ENCODE results near the gene ENO3. TPM values are rescaled to one million over a fixed set of nuclear protein-coding genes. Genes with fewer than 3 reads are reported as not detected.

The ENO3 gene
- total RNA-seq, 1 experiment from 2014 or later = 29.0 TPM

DNA sequence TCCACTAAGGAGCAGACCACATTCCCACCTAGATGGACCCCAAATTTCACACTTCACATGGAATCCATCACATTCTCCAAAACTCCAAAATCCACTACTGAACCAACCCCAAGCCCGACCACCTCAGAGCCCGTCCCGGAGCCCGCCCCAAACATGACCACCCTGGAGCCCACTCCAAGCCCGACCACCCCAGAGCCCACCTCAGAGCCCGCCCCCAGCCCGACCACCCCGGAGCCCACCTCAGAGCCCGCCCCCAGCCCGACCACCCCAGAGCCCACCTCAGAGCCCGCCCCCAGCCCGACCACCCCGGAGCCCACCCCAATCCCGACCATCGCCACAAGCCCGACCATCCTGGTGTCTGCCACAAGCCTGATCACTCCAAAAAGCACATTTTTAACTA is 17.3 kb upstream of the ENO3 start:
- H3K27ac ChIP-seq = no peak overlapping the region
- H3F3A ChIP-seq (ENCODE audit: insufficient read depth, low read depth) = peaks cover 17% of the 10 kb centered on the region
- peaks cover 5% of the 10 kb centered on the region; the same call in 1 of the 2 replicates for H3K36me3 ChIP-seq (ENCODE audit: low read depth)
- no peak overlapping the region for H2AFZ ChIP-seq
- no TSS peak for BruUV-seq (replicated peaks)
- H3K27me3 ChIP-seq (ENCODE audit: insufficient read depth, low read depth) = no peaks in the 10 kb centered on the region
- H3K4me2 ChIP-seq = peak overlapping the region; percentile 28; the same call in 1 of the 2 replicates
- no peak for DNase-seq
- POLR2A ChIA-PET (ENCODE audit: unreplicated experiment) = interaction anchor here (0.6 to 0.7 kb wide), 2 partner anchors 89 to 441 kb away, joined by 3 to 5 read pairs; no protein-coding TSS in a partner anchor
- CTCF ChIA-PET = interaction anchor here (0.7 to 0.9 kb wide), 2 partner anchors 24 to 31 kb away, joined by 4 read pairs; partner anchors contain the start of gene CHRNE
- H3K9me2 ChIP-seq (ENCODE audit: insufficient read depth) = no peaks in the 10 kb centered on the region
- peaks cover 10% of the 10 kb centered on the region for H3K79me2 ChIP-seq (ENCODE audit: low read depth)
- H3K4me1 ChIP-seq (replicated peaks; ENCODE audit: insufficient read depth) = peaks cover 16% of the 10 kb centered on the region
- H3K9me3 ChIP-seq (ENCODE audit: insufficient read depth, low read depth) = no peaks in the 10 kb centered on the region
- H3K4me3 ChIP-seq = no peak overlapping the region
- intact Hi-C loops (cut with micrococcal nuclease; ENCODE audit: unreplicated experiment) = no loop called here
- no peaks in the 10 kb centered on the region for H4K20me1 ChIP-seq (ENCODE audit: insufficient read depth)
- TF ChIP-seq, protein P1, sequence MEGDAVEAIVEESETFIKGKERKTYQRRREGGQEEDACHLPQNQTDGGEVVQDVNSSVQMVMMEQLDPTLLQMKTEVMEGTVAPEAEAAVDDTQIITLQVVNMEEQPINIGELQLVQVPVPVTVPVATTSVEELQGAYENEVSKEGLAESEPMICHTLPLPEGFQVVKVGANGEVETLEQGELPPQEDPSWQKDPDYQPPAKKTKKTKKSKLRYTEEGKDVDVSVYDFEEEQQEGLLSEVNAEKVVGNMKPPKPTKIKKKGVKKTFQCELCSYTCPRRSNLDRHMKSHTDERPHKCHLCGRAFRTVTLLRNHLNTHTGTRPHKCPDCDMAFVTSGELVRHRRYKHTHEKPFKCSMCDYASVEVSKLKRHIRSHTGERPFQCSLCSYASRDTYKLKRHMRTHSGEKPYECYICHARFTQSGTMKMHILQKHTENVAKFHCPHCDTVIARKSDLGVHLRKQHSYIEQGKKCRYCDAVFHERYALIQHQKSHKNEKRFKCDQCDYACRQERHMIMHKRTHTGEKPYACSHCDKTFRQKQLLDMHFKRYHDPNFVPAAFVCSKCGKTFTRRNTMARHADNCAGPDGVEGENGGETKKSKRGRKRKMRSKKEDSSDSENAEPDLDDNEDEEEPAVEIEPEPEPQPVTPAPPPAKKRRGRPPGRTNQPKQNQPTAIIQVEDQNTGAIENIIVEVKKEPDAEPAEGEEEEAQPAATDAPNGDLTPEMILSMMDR (conservative IDR thresholded peaks at IDR 0.05) = no peak
- TF ChIP-seq EZH2 (IDR thresholded peaks at IDR 0.05; ENCODE audit: low read depth) = no peak

DNA sequence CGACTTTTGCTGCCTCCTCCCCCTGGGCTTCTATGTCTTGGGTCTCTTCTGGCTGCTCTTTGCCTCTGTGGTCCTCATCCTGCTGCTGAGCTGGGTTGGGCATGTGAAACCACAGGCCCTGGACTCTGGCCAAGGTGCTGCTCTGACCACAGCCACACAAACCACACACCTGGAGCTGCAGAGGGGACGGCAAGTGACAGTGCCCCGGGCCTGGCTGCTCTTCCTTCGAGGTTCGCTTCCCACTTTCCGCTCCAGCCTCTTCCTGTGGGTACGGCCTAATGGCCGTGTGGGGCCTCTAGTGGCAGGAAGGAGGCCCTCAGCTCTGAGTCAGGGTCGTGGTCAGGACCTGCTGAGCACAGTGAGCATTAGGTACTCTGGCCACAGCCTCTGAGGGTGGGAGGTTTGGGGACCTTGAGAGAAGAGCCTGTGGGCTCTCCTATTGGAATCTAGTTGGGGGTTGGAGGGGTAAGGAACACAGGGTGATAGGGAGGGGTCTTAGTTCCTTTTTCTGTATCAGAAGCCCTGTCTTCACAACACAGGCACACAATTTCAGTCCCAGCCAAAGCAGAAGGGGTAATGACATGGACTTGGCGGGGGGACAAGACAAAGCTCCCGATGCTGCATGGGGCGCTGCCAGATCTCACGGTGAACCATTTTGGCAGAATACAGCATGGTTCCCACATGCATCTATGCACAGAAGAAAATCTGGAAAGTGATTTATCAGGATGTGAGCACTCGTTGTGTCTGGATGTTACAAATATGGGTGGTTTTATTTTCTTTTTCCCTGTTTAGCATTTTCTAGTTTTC is 16.5 kb upstream of the ENO3 start:
- POLR2A ChIA-PET (ENCODE audit: unreplicated experiment) = interaction anchor here (0.6 to 0.7 kb wide), 4 partner anchors 14 to 442 kb away, joined by 3 to 5 read pairs (median 4); partner anchors contain the start of gene PFN1
- Histone ChIP-seq H3K4me2 (peak overlapping the region; percentile 28), H3K79me2 (ENCODE audit: low read depth) (peaks cover 17% of the 10 kb centered on the region), H3K27me3 (ENCODE audit: insufficient read depth, low read depth) (no peaks in the 10 kb centered on the region), H2AFZ (no peak overlapping the region), H3K9me3 (ENCODE audit: insufficient read depth, low read depth) (no peaks in the 10 kb centered on the region), H3K4me3 (no peak overlapping the region), H4K20me1 (ENCODE audit: insufficient read depth) (no peaks in the 10 kb centered on the region), H3K9me2 (ENCODE audit: insufficient read depth) (no peaks in the 10 kb centered on the region), H3F3A (ENCODE audit: insufficient read depth, low read depth) (peaks cover 22% of the 10 kb centered on the region), H3K4me1 (replicated peaks; ENCODE audit: insufficient read depth) (peaks cover 21% of the 10 kb centered on the region), H3K36me3 (ENCODE audit: low read depth) (peaks cover 5% of the 10 kb centered on the region; the same call in 1 of the 2 replicates), H3K27ac (no peak overlapping the region)
- peak; percentile 54 to 77 for DNase-seq
- no TSS peak for BruUV-seq (replicated peaks)
- CTCF ChIA-PET = interaction anchor here (0.6 to 0.9 kb wide), 4 partner anchors 15 to 444 kb away, joined by 3 to 4 read pairs (median 4); partner anchors contain the start of gene CHRNE
- TF ChIP-seq EZH2 (IDR thresholded peaks at IDR 0.05; ENCODE audit: low read depth) = no peak
- intact Hi-C loops (cut with micrococcal nuclease; ENCODE audit: unreplicated experiment) = no loop called here

DNA sequence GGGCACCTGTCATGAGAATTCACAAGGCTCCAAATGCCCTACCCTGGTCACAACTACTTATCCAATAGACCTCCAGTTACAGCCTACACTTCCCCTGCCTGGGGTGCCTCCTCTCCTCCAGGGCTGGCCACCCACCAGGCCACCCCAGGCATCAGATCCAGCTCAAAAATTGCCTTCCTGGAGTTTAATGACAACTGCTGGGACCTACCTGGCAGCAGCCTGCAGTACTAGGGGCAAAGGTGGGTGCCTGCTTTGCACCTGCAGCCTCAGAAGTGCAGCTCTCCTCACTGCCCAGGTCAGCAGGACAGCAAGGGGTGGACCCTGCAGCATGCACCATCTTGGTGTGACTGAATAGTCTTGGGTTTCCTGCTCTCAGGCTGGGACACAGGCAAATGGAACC is 15.3 kb upstream of the ENO3 start:
- H3K4me2 ChIP-seq = no peak overlapping the region
- H3K9me3 ChIP-seq (ENCODE audit: insufficient read depth, low read depth) = no peaks in the 10 kb centered on the region
- POLR2A ChIA-PET (ENCODE audit: unreplicated experiment) = no interaction called here
- no peaks in the 10 kb centered on the region for H3K9me2 ChIP-seq (ENCODE audit: insufficient read depth)
- intact Hi-C loops (cut with micrococcal nuclease; ENCODE audit: unreplicated experiment) = no loop called here
- no peaks in the 10 kb centered on the region for H3K27me3 ChIP-seq (ENCODE audit: insufficient read depth, low read depth)
- H3K79me2 ChIP-seq (ENCODE audit: low read depth) = peaks cover 19% of the 10 kb centered on the region
- no peak overlapping the region for H3K4me3 ChIP-seq
- peaks cover 5% of the 10 kb centered on the region; the same call in 1 of the 2 replicates for H3K36me3 ChIP-seq (ENCODE audit: low read depth)
- no TSS peak for BruUV-seq (replicated peaks)
- no peak overlapping the region for H3K27ac ChIP-seq
- TF ChIP-seq EZH2 (IDR thresholded peaks at IDR 0.05; ENCODE audit: low read depth) = no peak
- TF ChIP-seq, protein P1 (conservative IDR thresholded peaks at IDR 0.05) = no peak
- no peak overlapping the region for H2AFZ ChIP-seq
- H4K20me1 ChIP-seq (ENCODE audit: insufficient read depth) = no peaks in the 10 kb centered on the region
- CTCF ChIA-PET = no interaction called here
- H3F3A ChIP-seq (ENCODE audit: insufficient read depth, low read depth) = peaks cover 29% of the 10 kb centered on the region
- no peak for DNase-seq
- H3K4me1 ChIP-seq (replicated peaks; ENCODE audit: insufficient read depth) = peaks cover 21% of the 10 kb centered on the region

Data from PC-9 (cell line).